Activated naive CD8-positive, alpha-beta T cell treated with anti-CD3 and anti-CD28 coated beads, Interleukin-2, amount 50 U/mL, for 16 hours (primary cell): Measurements from ENCODE around the gene ZMYM1.
"Not testable (repeated sequence)": the region's sequence is repeated elsewhere in the genome, so short reads cannot be mapped to it uniquely, and the experiment has no call there.

ENCODE experiments used
- DNase-seq: peaks from one replicate; pipeline ENCODE4 v3.0.0-alpha.2; 2020; ENCODE audit warnings: low read depth, low spot score

The ZMYM1 gene

DNA sequence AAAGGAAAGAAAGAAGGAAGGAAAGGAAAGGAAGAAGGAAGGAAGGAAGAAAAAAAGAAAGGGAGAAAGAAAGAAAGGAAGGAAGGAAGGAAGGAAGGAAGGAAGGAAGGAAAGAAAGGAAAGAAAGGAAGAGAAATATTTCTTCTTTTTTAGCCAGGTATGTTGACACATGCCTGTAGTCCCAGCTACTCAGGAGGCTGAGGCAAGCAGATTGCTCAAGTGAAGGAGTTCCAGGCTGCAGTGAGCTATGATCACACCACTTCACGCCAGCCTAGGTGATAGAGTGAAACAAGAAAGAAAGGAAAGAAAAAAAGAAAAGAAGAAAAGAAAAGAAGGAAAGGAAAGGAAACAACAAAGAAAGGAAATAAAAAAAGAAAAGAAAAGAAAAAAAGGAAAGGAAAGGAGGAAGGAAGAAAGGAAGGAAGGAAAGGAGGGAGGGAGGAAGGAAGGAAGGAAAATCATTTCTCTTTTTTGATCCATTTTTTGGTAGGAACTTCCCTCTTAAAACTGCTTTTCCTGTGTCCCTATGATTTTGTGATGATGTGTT lies 5.8 kb upstream of the ZMYM1 start:
- no peak for DNase-seq

DNA sequence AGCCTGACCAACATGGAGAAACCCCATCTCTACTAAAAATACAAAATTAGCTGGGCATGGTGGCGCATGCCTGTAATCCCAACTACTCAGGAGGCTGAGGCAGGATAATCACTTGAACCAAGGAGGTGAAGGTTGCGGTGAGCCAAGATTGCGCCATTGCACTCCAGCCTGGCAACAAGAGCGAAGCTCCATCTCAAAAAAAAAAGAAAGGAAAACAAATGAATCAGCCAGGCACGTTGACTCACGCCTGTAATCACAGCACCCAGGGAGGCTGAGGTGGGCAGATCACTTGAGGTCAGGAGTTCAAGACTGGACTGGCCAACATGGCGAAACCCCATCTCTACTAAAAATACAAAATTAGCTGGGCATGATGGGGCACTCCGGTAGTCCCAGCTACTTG lies 2.8 kb upstream of the ZMYM1 start:
- DNase-seq: not testable (repeated sequence)

DNA sequence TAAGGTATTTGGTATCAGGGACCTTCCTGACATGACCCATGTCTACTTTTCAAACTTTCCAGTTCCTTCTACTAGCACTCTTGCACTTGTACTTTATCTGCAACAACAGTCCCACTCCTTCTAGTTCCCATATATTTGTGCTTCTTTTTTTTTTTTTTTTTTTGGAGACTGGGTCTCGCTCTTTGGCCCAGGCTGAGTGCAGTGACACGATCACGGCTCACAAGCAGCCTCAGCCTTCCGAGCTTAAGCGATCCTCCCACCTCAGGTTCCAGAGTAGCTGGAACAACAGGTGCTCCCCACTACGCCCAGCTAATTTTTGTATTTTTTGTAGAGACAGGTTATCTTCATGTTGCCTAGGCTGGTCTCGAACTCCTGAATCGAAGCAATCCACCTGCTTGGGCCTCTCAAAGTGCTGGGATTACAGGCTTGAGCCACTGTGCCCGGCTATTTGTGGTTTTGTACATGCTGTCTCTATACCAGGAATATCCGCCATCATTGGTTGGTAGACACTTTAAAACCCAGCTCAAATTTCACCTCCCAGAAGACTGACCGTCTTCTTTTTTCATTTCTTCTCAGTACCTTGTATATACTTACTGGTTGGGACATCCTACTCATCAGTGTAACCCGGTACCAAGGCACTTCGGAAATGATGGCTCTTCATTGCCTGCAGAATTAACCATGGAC lies 1.1 kb downstream of the ZMYM1 start:
- no peak for DNase-seq

DNA sequence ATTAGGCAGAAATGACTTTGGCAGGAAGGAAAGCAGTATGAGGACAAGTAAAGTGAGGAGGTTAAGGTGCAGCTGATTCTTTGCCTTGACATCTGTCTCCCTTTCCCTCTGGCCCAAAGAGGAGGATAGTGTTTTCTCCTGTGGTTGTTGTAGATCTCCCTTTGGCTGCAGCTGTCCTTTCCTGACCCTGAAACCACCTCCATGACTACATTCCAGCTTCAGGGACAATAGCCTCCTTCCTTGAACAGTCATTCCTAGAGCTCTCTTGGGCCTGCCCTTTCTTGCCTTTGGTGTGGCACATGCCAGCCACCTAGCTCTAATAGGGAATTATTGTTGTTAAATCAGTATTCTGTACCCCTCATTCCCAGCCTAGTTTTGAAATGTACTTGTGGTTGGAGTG lies 6.2 kb downstream of the ZMYM1 start:
- no peak for DNase-seq

DNA sequence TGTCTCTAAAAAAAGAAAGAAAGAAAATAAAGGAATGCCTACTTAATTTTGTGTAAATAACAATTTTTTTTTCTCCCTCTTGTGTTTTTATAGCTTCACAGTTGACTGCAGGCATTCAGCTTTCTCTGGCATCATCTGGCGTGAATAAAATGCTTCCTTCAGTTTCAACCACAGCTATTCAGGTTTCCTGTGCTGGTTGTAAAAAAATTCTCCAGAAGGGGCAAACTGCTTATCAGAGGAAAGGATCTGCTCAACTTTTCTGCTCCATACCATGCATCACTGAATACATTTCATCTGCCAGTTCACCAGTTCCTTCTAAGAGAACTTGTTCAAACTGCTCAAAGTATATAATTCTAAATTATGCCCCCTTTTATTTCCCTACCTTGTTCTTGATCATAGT lies 18.0 kb downstream of the ZMYM1 start:
- DNase-seq: no peak

DNA sequence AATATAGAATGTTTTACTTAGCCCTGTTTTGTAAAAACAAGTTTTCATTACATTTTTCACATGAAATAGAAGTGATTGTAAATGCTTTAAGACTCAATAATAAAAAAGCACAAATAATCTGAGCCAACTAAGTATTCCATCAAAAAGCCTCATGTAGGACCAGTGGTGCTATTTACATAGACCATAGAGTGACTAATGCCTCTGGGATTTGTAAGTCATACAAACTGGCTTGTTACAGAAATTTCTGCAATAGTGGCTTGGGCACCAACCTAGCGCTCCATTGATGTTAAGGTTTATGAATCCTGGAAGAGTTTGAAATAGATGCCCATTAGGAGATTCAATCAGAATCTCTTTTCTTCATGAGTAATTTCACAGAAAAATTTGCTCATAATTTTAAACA lies 31.9 kb downstream of the ZMYM1 start:
- no peak for DNase-seq

DNA sequence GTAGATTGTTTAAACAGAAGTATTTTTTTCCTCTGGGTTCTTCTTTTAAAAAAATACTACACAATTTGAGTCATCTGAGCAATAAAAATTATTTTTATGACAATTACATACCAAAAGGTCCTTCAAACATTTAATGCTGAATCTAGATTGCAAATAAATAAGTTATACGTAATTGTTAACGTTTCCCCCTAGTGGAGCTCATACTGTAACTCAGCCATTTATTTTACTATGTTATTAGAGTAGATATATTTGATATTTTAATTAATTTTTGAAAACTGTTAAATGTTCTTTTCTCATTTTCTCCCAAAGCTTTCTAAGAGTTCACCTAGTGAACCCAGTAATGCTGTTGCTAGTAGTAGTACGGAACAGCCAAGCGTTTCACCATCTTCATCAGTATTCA lies 33.5 kb downstream of the ZMYM1 start:
- DNase-seq: no peak

DNA sequence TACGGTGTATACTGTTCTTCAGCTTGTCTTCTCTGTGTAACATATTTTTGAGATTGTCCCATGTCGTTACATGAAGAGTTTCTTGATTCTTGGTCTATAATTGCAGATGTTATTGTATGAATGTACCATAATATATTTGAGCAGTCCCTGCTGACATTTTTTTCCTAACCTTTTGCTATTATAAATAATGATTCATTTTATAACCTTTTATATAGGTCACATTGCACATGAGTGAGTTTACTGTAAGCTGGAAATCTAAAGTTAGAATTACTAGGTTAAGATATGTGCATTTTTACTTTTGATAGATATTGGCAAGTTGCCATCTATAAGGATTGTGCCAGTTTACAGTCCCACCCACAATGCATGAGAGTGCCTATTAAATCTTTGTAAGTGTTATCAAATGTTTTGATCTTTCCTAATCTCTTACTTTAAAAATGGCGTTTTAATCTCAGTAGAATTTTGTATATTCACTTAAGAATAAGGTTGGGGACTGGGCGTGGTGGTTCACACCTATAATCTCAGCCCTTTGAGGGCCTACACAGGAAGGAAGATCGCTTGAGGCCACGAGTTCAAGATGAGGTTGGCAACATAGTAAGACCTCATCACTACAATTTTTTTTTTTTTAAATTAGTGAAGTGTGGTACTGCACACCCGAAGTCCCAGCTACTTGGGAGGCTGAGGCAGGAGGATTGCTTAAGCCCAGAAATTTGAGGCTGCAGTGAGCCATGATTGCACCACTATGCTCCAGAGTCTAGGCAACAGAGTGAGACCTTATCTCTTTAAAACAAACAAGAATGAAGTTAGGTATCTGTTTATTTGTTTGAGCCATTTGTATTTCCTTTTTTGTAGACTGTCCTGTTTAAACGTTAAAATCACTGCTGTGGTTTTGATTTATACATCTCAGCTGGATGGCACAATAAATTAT lies 36.5 kb downstream of the ZMYM1 start:
- no peak for DNase-seq

DNA sequence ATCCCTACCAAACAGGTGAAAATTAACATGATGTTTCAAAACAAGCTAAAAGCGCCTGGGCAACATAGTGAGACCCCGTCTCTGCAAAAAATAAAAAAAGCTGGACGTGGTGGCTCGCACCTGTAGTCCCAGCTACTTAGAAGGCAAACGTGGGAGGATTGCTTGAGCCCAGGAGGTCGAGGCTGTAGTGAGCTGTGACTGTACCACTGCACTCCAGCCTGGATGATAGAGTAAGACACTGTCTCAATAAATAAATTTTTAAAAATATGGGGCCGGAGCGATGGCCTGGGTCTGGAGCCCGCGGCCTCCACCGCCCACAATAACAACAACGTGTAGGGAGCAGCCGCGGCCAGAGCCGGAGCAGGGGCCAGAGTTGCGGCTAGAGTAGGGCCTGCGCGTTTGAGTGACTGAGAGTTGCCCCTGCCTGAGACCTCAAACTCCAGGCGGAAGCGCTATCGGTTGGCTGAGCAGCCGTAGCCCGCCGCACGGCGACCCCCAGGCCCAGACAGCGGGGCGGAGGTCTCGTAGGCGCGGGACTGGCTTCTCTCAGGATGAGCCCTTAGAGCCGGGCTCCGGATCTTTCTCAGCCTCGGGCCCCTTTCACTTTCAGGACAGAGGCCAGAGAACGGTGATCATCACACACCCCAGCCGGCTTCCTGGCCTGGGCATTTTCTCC lies 41.4 kb downstream of the ZMYM1 start:
- DNase-seq: no peak

DNA sequence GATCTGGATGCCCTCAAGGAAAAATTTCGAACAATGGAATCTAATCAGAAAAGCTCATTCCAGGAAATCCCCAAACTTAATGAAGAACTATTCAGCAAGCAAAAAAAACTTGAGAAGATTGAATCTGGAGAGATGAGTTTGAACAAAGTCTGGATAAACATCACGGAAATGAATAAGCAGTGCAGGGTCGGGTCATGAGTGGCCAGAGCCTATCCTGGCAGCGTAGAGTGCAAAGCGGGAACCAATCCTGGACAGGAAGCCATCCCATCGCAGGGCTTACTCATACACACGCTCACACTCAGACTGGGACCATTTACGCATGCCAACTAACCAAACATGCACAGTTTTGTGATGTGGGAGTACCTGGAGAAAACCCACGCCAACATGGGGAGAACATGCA lies 43.1 kb downstream of the ZMYM1 start:
- no peak for DNase-seq

DNA sequence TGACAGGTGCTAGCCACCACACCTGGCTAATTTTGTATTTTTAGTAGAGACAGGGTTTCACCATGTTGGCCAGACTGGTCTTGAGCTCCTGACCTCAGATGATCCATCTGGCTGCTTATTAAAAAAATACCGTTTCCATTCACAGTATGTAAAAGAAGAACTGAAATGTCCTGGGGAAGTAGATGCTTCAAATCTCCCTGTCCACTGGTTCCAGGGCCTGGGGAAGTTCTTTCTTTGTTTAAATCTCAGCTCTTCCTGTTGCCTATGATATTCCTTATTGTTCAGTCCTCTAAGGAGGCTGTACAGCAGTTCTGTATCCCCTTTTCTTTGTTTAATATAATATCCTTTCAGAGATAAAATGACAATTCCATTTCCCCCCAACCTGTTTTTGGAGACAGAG lies 47.4 kb downstream of the ZMYM1 start:
- DNase-seq: no peak

DNA sequence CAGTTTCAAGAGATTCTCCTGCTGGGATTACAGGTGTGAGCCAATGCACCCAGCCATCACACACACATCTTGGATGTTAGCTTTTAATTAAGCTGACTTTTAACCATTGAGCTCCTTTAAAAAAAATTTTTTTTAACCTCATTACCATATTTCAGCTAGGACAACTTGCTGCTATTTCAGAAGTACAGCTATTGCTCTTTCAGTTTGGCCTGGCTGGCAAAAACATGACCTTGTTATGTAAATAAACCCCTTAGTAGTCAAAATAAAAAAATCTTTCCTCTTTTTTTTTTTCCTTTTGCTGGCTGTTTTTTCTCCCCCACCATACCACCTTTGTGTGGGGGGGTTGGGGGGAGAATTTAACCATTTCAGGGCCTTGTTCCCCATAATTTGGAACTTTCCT lies 49.9 kb downstream of the ZMYM1 start:
- no peak for DNase-seq

DNA sequence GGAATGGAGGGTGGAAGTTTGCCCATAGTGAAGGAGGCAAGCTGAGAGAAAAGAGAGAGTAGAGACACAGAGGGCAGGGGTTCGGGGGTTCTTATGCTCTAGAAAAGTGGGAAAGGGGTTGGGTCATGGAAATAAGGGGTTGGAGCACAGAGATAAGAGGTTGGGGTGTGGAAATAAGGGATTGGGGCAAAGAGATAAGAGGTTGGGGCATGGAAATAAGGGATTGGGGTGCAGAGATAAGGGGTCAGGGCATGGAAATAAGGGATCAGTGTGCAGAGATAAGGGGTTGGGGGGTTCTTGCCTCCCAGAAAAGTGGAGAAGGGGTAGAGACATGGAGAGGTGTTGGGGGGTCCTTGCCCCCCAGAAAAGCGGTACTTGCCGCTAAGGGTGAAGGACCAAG lies 57.6 kb downstream of the ZMYM1 start:
- no peak for DNase-seq

DNA sequence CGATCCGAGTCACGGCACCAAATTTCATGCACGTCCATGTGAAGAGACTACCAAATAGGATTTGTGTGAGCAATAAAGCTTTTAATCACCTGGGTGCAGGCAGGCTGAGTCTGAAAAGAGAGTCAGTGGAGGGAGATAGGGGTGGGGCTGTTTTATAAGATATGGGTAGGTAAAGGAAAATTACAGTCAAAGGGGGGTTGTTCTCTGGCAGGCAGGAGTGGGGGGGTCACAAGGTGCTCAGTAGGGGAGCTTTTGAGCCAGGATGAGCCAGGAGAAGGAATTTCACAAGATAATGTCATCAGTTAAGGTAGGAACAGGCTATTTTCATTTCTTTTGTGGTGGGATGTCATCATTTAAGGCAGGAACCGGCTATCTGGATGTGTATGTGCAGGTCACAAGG lies 58.4 kb downstream of the ZMYM1 start:
- DNase-seq: not testable (repeated sequence)

DNA sequence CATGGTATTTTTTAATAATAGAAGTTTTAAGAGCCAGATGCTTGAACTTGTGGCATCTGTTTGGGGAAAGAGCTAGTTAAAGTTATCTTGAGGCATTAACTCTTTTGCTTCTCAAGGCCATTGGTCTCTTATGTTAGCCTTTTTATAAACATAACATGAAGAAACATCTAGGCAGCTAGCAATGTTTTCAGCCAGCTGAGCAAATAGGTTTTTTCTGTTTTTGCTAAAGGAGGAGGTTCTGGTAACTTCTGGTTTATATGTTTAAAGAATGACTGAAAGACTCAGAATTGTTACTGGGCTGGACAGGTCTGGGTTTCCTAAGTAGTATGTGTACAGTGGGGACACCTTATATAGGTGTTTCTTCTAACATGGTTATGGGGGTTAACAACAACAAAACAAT lies 63.1 kb downstream of the ZMYM1 start:
- not testable (repeated sequence) for DNase-seq

DNA sequence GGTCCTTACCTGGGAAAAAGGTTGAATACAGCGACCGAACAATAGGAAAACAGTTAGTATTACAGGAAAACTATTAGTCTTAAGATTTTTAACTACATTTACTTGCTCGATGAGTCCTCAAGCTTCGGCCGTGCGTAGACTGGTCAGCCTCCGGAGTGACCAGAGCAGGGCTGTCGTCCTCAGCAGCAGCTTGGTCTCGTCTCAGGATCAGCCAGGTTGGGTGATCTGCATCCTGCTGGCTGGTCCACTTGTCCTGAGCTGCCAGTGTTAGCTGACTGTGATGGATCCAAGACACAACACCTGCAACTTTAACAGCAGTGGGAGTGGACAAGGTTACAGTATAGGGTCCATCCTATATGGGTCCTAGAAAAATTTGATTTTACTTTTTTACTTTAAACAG lies 63.5 kb downstream of the ZMYM1 start:
- DNase-seq: not testable (repeated sequence)

DNA sequence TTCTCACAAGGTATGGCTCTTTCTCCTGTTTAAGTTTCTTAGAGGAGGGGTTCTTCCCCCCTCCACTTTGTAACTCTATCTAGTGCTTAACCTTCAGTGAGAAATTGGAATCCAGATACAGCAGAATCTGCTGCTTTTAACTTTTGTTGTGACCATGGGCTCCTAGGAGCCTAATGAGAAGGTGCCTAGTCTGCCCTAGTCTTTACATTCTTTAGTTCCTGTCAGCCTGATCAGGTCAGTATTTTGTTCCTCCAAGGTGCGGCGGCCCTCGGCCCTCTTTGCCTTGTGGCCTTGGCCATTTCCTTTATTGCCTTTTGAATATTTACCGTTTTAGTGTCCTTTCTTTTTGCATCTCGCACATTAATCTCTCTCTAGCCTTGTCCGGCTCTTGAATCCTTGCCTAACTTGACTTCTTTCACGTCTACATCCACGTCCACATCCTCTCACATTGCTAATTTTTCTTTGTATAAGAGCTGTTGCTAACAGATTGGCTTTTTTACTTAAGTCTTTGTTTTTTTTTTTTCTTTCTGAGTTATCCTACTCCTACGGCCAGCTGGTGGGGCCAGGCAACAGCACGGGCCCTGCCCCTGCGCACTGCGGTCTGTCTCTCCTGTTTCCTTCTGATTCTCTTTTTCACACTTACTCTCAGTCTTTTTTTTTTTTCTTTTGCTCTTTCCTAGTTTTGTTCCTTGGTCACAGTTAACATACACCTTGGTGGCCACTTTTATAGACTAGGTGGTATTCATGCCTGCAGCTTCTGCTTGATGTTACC lies 64.7 kb downstream of the ZMYM1 start:
- no peak for DNase-seq

DNA sequence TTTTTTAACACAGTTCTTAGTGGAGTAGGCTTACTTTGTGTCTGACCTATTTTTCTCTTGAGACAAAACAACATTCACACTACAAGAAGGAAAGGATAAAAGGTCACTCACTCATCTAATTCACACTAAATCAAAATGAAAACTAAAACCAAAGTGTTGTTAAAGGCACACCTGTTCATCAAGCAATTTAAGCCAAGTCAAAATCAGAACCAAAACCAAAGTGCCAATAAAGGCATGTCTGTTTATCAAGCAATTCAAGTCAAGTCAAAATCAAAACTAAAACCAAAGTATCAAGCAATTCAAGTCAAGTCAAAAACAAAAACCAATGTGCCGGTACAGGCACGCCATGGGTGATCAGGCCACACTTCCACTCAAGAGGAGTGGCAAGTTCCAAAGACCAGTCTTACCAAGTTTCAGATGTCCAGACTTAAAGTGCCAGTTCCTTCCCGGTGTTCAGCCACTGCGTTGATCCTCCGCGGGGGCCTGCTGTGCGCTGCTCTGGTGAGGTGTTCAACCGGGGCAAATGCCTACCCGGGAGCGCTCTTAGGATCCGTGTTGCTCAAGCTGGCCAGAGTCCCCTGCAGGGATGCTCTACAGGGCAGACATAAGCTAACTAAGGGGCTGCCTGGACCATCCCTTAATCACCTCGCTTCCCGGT lies 66.8 kb downstream of the ZMYM1 start:
- DNase-seq: not testable (repeated sequence)

DNA sequence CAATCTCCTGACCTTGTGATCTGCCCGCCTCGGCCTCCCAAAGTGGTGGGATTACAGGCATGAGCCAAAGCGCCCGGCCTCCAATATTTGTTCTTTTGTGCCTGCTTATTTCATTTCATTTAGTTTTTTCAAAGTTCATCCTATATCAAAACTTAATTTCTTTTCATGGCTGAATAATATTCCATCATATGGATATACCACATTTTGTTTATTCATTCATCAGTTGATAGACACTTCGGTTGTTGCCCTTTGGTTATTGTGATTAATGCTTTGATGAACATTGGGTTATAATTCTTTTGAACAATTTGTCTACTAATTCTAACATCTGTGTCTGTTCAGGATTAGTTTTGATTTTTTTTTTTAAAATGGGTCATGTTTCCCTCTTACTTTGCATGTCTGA lies 72.0 kb downstream of the ZMYM1 start:
- no peak for DNase-seq

DNA sequence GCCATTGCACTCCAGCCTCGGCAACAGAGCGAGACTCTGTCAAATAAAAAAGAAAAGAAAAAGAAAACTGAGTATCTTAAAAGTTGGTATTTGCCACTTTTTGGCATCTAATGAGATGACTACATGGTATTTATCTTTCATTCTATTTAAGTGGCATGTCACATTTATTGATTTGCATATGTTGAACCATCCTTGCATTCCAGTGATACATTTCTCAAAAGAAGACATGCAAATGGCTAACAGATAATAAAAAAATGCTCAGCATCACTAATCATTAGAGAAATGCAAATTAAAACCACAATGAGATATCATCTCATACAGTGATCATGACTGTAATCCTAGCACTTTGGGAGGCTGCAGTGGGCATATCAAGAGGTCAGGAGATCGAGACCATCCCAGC lies 85.7 kb downstream of the ZMYM1 start:
- DNase-seq: no peak
